DOHH2 (cell line): ENCODE data around the gene ADARB1.

Experiments
- H3F3A ChIP-seq: fragments of 200-600 bp; sonication (generic), shearing (Covaris generic); 2 replicates; pipeline ENCODE4 v1.6.0; 2016; ENCODE audit warnings: antibody characterized with exemption, mild to moderate bottlenecking; ENCODE audit not compliant: control insufficient read depth, insufficient read depth
- H3K27ac ChIP-seq: fragments of 200-600 bp; sonication (generic); 2 replicates; pipeline ENCODE4 v1.5.1; 2014; ENCODE audit warnings: low read depth, mild to moderate bottlenecking, low read length, moderate library complexity
- H3K27me3 ChIP-seq: fragments of 200-600 bp; sonication (generic); 2 replicates; pipeline ENCODE4 v1.6.1; 2014; ENCODE audit warnings: mild to moderate bottlenecking, low read length, mixed read lengths; ENCODE audit not compliant: control insufficient read depth
- H3K36me3 ChIP-seq: fragments of 200-600 bp; sonication (generic); 2 replicates; pipeline ENCODE4 v1.6.1; 2014; ENCODE audit warnings: mild to moderate bottlenecking, low read length, moderate library complexity, mixed read lengths; ENCODE audit not compliant: control insufficient read depth
- H3K4me1 ChIP-seq: fragments of 200-600 bp; sonication (generic); 2 replicates; pipeline ENCODE4 v1.6.1; 2014; ENCODE audit warnings: mild to moderate bottlenecking, low read length, mixed read lengths; ENCODE audit not compliant: control insufficient read depth
- H3K4me2 ChIP-seq: fragments of 200-600 bp; sonication (generic); 2 replicates; pipeline ENCODE4 v1.6.0; 2014; ENCODE audit warnings: mild to moderate bottlenecking, low read length, moderate library complexity
- H3K4me3 ChIP-seq: fragments of 200-600 bp; sonication (generic); 2 replicates; pipeline ENCODE4 v1.5.1; 2014; ENCODE audit warnings: mild to moderate bottlenecking, low read length, mixed read lengths
- H3K79me2 ChIP-seq: fragments of 200-600 bp; sonication (generic); 2 replicates; pipeline ENCODE4 v1.6.1; 2014; ENCODE audit warnings: mild to moderate bottlenecking, low read length, mixed read lengths; ENCODE audit not compliant: control insufficient read depth
- H3K9me2 ChIP-seq: fragments of 200-600 bp; sonication (generic); replicated peaks from 2 replicates; pipeline ENCODE4 v1.6.1; 2014; ENCODE audit warnings: mild to moderate bottlenecking, low read length, mixed read lengths; ENCODE audit not compliant: control insufficient read depth
- H3K9me3 ChIP-seq: fragments of 200-600 bp; sonication (generic); 2 replicates; pipeline ENCODE4 v1.6.1; 2014; ENCODE audit warnings: antibody characterized with exemption, low read length, mixed read lengths; ENCODE audit not compliant: control insufficient read depth, insufficient read depth
- H4K20me1 ChIP-seq: fragments of 200-600 bp; sonication (generic); 2 replicates; pipeline ENCODE4 v1.6.0; 2014; ENCODE audit warnings: low read depth, mild to moderate bottlenecking, antibody characterized with exemption, low read length, moderate library complexity; ENCODE audit not compliant: control insufficient read depth, insufficient read depth
- EZH2phosphoT487 ChIP-seq: fragments of 200-600 bp; sonication (generic); IDR thresholded peaks from 2 replicates; pipeline ENCODE4 v1.6.1; 2017; ENCODE audit warnings: borderline replicate concordance, mild to moderate bottlenecking, antibody characterized with exemption, low read length, moderate library complexity, mixed read lengths
- TF ChIP-seq, protein P1 (sequence below): fragments of 200-600 bp; sonication (generic); IDR thresholded peaks from one replicate; pipeline ENCODE4 v1.5.1; 2014; ENCODE audit warnings: antibody characterized with exemption, mild to moderate bottlenecking, low read depth, low read length; ENCODE audit not compliant: poor library complexity, severe bottlenecking

The ADARB1 gene

DNA sequence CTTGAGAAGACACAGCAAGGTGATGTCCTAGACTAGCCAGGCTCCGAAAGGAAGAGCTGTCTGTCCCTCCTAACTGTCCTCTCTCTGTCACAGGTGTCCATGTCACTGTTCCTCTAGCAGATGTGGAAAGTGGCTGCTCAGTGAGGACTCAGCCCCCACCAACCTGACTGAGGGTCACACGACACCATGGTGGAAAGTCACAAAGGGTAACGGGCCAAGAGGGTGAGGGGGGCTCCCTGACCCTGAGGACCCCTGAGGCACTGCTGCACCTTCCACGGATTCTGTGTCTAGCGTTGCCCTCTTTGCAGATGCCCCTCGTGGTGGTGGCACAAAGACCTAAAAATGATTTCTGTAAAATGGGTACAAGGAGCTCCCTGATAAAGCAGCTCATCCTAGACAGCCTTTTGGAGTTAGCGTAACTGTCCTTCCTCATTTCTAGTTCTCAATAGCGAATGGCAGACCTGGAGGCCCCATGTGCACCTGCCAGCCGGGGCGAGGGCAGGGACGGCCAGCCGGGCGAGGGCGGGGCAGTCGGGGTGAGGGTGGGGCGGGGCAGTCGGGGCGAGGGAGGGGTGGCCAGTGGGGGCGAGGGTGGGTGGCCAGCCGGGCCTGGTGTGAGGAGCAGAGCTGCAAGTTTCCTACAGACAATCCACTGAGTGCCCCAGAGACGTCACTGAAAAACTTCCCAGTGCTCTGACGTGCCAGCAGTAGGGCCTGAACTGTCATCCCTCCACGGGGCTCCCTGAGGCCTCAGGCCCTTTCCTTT, 189.9 kb downstream of the ADARB1 start:
- Histone ChIP-seq H3F3A (no peaks in the 10 kb centered on the region), H3K9me3 (no peaks in the 10 kb centered on the region), H3K4me2 (no peak overlapping the region), H3K79me2 (no peaks in the 10 kb centered on the region), H3K4me3 (no peak overlapping the region), H3K27me3 (no peaks in the 10 kb centered on the region), H4K20me1 (no peaks in the 10 kb centered on the region), H3K4me1 (no peaks in the 10 kb centered on the region), H3K36me3 (0 out of 2 replicates have a peak, but pooled peaks cover 8% of the 10 kb centered on the region), H3K9me2 (no peaks in the 10 kb centered on the region), H3K27ac (no peak overlapping the region)
- no peak for TF ChIP-seq EZH2phosphoT487
- TF ChIP-seq, protein P1, sequence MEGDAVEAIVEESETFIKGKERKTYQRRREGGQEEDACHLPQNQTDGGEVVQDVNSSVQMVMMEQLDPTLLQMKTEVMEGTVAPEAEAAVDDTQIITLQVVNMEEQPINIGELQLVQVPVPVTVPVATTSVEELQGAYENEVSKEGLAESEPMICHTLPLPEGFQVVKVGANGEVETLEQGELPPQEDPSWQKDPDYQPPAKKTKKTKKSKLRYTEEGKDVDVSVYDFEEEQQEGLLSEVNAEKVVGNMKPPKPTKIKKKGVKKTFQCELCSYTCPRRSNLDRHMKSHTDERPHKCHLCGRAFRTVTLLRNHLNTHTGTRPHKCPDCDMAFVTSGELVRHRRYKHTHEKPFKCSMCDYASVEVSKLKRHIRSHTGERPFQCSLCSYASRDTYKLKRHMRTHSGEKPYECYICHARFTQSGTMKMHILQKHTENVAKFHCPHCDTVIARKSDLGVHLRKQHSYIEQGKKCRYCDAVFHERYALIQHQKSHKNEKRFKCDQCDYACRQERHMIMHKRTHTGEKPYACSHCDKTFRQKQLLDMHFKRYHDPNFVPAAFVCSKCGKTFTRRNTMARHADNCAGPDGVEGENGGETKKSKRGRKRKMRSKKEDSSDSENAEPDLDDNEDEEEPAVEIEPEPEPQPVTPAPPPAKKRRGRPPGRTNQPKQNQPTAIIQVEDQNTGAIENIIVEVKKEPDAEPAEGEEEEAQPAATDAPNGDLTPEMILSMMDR = no peak

DNA sequence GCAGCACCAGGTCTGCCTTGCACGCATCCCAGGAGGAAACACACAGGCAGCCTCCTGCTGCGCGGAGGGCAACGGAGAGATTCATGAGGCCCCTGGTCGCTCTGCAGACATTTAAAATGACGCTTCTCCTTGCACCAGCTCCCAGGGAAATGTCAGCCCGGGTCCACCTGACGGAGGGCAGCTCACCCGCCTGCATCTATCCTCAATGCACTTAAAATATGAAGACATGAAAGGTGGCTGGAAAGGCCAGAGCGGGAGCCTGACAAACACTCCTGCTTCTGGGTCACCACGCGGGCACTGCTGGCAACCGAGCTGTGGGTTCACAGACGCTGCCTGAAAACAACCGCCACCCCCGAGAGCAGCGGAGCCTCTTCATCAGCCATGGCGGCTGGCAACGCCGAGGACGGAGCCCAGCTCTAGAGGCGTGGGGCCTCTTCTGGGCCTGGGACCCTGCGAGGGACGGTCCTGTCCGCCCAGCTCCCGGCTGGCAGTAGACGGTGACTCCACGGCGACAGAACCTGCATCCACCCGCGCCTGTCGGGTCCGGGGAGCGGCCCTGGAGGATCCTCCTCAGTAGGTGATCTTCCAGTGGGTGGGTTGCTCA, 190.6 kb downstream of the ADARB1 start:
- H3K4me3 ChIP-seq = no peak overlapping the region
- no peaks in the 10 kb centered on the region for H3K4me1 ChIP-seq
- no peaks in the 10 kb centered on the region for H3K79me2 ChIP-seq
- H4K20me1 ChIP-seq = no peaks in the 10 kb centered on the region
- H3K27me3 ChIP-seq = no peaks in the 10 kb centered on the region
- peaks cover 3% of the 10 kb centered on the region; the same call in 1 of the 2 replicates for H3K9me3 ChIP-seq
- no peak overlapping the region for H3K4me2 ChIP-seq
- H3F3A ChIP-seq = no peaks in the 10 kb centered on the region
- H3K27ac ChIP-seq = no peak overlapping the region
- H3K9me2 ChIP-seq = no peaks in the 10 kb centered on the region
- H3K36me3 ChIP-seq = peaks cover 8% of the 10 kb centered on the region; the same call in 1 of the 2 replicates
- TF ChIP-seq EZH2phosphoT487 = no peak
- TF ChIP-seq, protein P1 = no peak

DNA sequence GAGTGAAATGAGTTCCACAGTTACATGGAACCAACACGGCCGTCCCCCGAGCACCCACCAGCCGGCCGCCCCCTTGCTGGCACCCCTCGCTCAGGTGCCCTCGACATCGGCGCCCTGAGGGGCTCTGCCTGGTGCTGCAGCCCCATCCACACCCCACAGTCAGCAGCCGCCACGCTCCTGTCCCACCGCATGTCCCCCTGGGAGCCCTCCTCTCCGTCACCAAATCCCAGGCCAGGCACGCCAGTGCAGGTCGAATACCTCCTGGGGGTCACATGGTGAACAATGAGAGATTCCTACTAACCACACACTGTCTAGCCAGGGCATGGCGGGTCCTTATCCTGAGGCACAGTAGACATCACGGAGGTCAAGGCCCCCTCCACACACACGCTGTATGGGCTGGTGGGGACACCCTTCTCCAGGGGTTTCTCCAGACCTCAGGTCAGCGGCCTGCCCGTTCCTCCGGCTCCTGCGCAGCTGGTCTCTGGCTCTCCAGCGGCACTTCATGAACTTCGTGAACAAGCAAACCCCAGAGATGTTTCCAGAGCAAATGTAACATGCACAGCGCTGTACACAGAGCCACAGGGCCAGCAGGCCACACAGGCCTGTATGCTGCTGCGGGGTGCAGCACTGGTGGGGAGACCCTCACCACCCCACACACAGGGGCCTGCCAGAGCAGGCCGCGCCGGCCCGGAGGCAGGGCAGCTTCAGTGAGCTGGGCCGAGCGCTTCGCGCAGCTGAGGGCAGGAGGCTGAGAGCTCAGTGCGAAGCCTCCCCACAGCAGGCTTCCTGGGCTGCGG, 191.5 kb downstream of the ADARB1 start:
- no peak for TF ChIP-seq EZH2phosphoT487
- TF ChIP-seq, protein P1 = no peak
- Histone ChIP-seq H3K9me3 (peaks cover 3% of the 10 kb centered on the region; the same call in 1 of the 2 replicates), H3F3A (no peaks in the 10 kb centered on the region)

More for the DNA sequence above, 191.5 kb downstream of the ADARB1 start:
- Histone ChIP-seq H3K27ac (no peak overlapping the region), H3K4me3 (no peak overlapping the region), H3K36me3 (peaks cover 16% of the 10 kb centered on the region), H3K4me2 (no peak overlapping the region), H4K20me1 (no peaks in the 10 kb centered on the region), H3K4me1 (no peaks in the 10 kb centered on the region), H3K79me2 (no peaks in the 10 kb centered on the region), H3K27me3 (no peaks in the 10 kb centered on the region), H3K9me2 (no peaks in the 10 kb centered on the region)
